Testis (tissue), 2 donors: ENCODE measurements around the gene SH3RF1.

ENCODE experiments used
- CTCF ChIP-seq, 3 experiments: fragments of 450-650 bp in 2 of 3; fragments of 200-600 bp in 1 of 3; sonication (generic) in 1 of 3; IDR thresholded peaks; one replicate each; pipeline ENCODE4 v1.5.1; 2016 to 2019; ENCODE audit warnings: antibody characterized with exemption in 3 of 3, mild to moderate bottlenecking in 2 of 3, moderate library complexity in 1 of 3
- POLR2A ChIP-seq: fragments of 450-650 bp; IDR thresholded peaks from one replicate; pipeline ENCODE4 v1.6.1; 2017; ENCODE audit warnings: antibody characterized with exemption, mild to moderate bottlenecking, moderate library complexity

GRCh38 chr4:169044714-169045447, 225.9 kb downstream of the SH3RF1 start:
- TF ChIP-seq CTCF (IDR thresholded peaks at IDR 0.05) (no peak), POLR2A (no peak)
